ENCODE results near the gene SEZ6. TPM values are rescaled to one million over a fixed set of nuclear protein-coding genes. Genes with fewer than 3 reads are reported as not detected.

SEZ6 gene
- total RNA-seq, 2 donors from 2014 or later = 0.20 TPM; not detected in 1

GRCh38 chr17:28906706-28907438, 99.0 kb downstream of the SEZ6 start:
- Mint-ChIP-seq H3K9me3 (no peaks in the 10 kb centered on the region), H3K4me3 (no peak overlapping the region), H3K27ac (no peak overlapping the region), H3K4me1 (peaks cover 3% of the 10 kb centered on the region), H3K27me3 (ENCODE audit: insufficient read depth) (no peaks in the 10 kb centered on the region), H3K36me3 (ENCODE audit: low read depth) (peaks cover 55% of the 10 kb centered on the region)
- Histone ChIP-seq H3K4me1 (ENCODE audit: control insufficient read depth, insufficient read depth, low read length) (no peaks in the 10 kb centered on the region), H3K9me3 (ENCODE audit: control insufficient read depth, low read length) (no peaks in the 10 kb centered on the region), H3K27ac (ENCODE audit: low read depth, low read length) (no peak overlapping the region), H3K9ac (ENCODE audit: extremely low read depth, low read length, poor library complexity, severe bottlenecking) (no peak overlapping the region), H3K4me3 (ENCODE audit: low read length) (no peak overlapping the region), H3K27me3 (ENCODE audit: control insufficient read depth, insufficient read depth, low read length, poor library complexity, severe bottlenecking) (no peaks in the 10 kb centered on the region), H3K36me3 (ENCODE audit: control insufficient read depth, insufficient read depth, low read length) (peaks cover 69% of the 10 kb centered on the region)
- no peak for TF ChIP-seq CTCF (conservative IDR thresholded peaks at IDR 0.05)
- 95 to 98% methylated on average over 6 to 7 of the region's 7 CpGs for WGBS, 2 experiments (ENCODE audit: insufficient coverage in 1 of 2, insufficient read length in 1 of 2)
- DNase-seq = no peak

- Histone ChIP-seq H3K9ac (ENCODE audit: extremely low read depth, low read length, poor library complexity, severe bottlenecking) (no peak overlapping the region), H3K9me3 (ENCODE audit: control insufficient read depth, low read length) (no peaks in the 10 kb centered on the region), H3K36me3 (ENCODE audit: control insufficient read depth, insufficient read depth, low read length) (peaks cover 63% of the 10 kb centered on the region), H3K27me3 (ENCODE audit: control insufficient read depth, insufficient read depth, low read length, poor library complexity, severe bottlenecking) (no peaks in the 10 kb centered on the region), H3K4me3 (ENCODE audit: low read length) (no peak overlapping the region), H3K4me1 (ENCODE audit: control insufficient read depth, insufficient read depth, low read length) (no peaks in the 10 kb centered on the region), H3K27ac (ENCODE audit: low read depth, low read length) (no peak overlapping the region)
- WGBS, 2 experiments (ENCODE audit: insufficient coverage in 1 of 2, insufficient read length in 1 of 2) = 95 to 97% methylated on average over 4 to 9 of the region's 9 CpGs
- H3K4me1 Mint-ChIP-seq = peaks cover 7% of the 10 kb centered on the region
- no peak for DNase-seq
- H3K36me3 Mint-ChIP-seq (ENCODE audit: low read depth) = peaks cover 50% of the 10 kb centered on the region
- H3K27me3 Mint-ChIP-seq (ENCODE audit: insufficient read depth) = no peaks in the 10 kb centered on the region
- no peak for TF ChIP-seq CTCF (conservative IDR thresholded peaks at IDR 0.05)
- H3K9me3 Mint-ChIP-seq = no peaks in the 10 kb centered on the region
- H3K4me3 Mint-ChIP-seq = no peak overlapping the region
- H3K27ac Mint-ChIP-seq = no peak overlapping the region
Observed at GRCh38 chr17:28906276-28906675, 99.6 kb downstream of the SEZ6 start.

Other genes with a start within 250 kb of the SEZ6 start
- gene FAM222B, start 163.2 kb downstream of the SEZ6 start, total RNA-seq = 10 to 100 TPM; 59.2 to 75.7 TPM
- gene ERAL1, start 151.0 kb downstream of the SEZ6 start, total RNA-seq = 10 to 100 TPM; 54.2 to 60.9 TPM
- 100 to 1,000 TPM; 195 to 215 TPM for gene FLOT2, start 108.3 kb downstream of the SEZ6 start, total RNA-seq
- 10 to 100 TPM; 19.1 to 24.8 TPM for gene DHRS13, start 103.0 kb downstream of the SEZ6 start, total RNA-seq
- gene PHF12, start 54.5 kb downstream of the SEZ6 start, total RNA-seq = 10 to 100 TPM; 60.0 to 61.0 TPM
- gene PIPOX, start 37.1 kb upstream of the SEZ6 start, total RNA-seq = 1 to 10 TPM; 1.8 to 5.9 TPM
- gene MYO18A, start 174.4 kb upstream of the SEZ6 start, total RNA-seq = 10 to 100 TPM; 43.8 to 56.7 TPM
- not detected for gene CRYBA1, start 240.8 kb upstream of the SEZ6 start, total RNA-seq

All from endodermal cell (in vitro differentiated cells).